WTC11 (cell line): ENCODE results near the gene UCN. TPM values are rescaled to one million over a fixed set of nuclear protein-coding genes. Genes with fewer than 3 reads are reported as not detected.

Experiments used
- ATF2 ChIP-seq: sonication (generic); formaldehyde crosslinking; IDR thresholded peaks from 2 replicates; pipeline ENCODE4 v1.8.1; 2022; ENCODE audit warnings: low read depth, missing genetic modification reagents, borderline replicate concordance
- ATF6 ChIP-seq: sonication (generic); formaldehyde crosslinking; IDR thresholded peaks from 2 replicates; pipeline ENCODE4 v1.8.1; 2023; ENCODE audit warnings: mild to moderate bottlenecking, missing genetic modification reagents
- CBFB ChIP-seq: sonication (generic); formaldehyde crosslinking; IDR thresholded peaks from 2 replicates; pipeline ENCODE4 v1.8.1; 2022; ENCODE audit warnings: mild to moderate bottlenecking, low read depth, missing genetic modification reagents
- CTCF ChIP-seq: fragments of 200-600 bp; IDR thresholded peaks from 2 replicates; pipeline ENCODE4 v1.8.0; 2022; ENCODE audit warnings: antibody characterized with exemption
- E2F5 ChIP-seq: sonication (generic); formaldehyde crosslinking; IDR thresholded peaks from 2 replicates; pipeline ENCODE4 v1.8.1; 2022; ENCODE audit warnings: mild to moderate bottlenecking, moderate library complexity, missing genetic modification reagents
- GABPB1 ChIP-seq: sonication (generic); formaldehyde crosslinking; IDR thresholded peaks from 2 replicates; pipeline ENCODE4 v1.8.1; 2023; ENCODE audit warnings: mild to moderate bottlenecking, missing genetic modification reagents
- HMGXB4 ChIP-seq: sonication (generic); formaldehyde crosslinking; IDR thresholded peaks from 2 replicates; pipeline ENCODE4 v1.8.1; 2023; ENCODE audit warnings: mild to moderate bottlenecking, moderate library complexity, missing genetic modification reagents
- NFE2L1 ChIP-seq: sonication (generic); formaldehyde crosslinking; IDR thresholded peaks from 2 replicates; pipeline ENCODE4 v1.8.1; 2023; ENCODE audit warnings: missing genetic modification reagents
- NFYB ChIP-seq: sonication (generic); formaldehyde crosslinking; conservative IDR thresholded peaks from 2 replicates; pipeline ENCODE4 v1.8.0; 2022; ENCODE audit warnings: low read depth, missing genetic modification reagents
- NR1H2 ChIP-seq: sonication (generic); formaldehyde crosslinking; IDR thresholded peaks from 2 replicates; pipeline ENCODE4 v1.9.0; 2021; ENCODE audit warnings: mild to moderate bottlenecking, moderate library complexity, missing genetic modification reagents
- PRDM15 ChIP-seq: sonication (generic); formaldehyde crosslinking; IDR thresholded peaks from 2 replicates; pipeline ENCODE4 v1.8.0; 2022; ENCODE audit warnings: missing genetic modification reagents
- PRRX2 ChIP-seq: fragments of 250-450 bp; sonication (Bioruptor Pico); IDR thresholded peaks from 2 replicates; pipeline ENCODE4 v1.8.0; 2021; ENCODE audit warnings: mild to moderate bottlenecking
- USF2 ChIP-seq: sonication (generic); formaldehyde crosslinking; IDR thresholded peaks from 2 replicates; pipeline ENCODE4 v1.8.1; 2023; ENCODE audit warnings: mild to moderate bottlenecking, missing genetic modification reagents, moderate library complexity
- ZNF121 ChIP-seq: sonication (generic); formaldehyde crosslinking; IDR thresholded peaks from 2 replicates; pipeline ENCODE4 v1.8.0; 2023; ENCODE audit warnings: missing genetic modification reagents
- ZNF138 ChIP-seq: sonication (generic); formaldehyde crosslinking; conservative IDR thresholded peaks from 2 replicates; pipeline ENCODE4 v1.8.1; 2022; ENCODE audit warnings: mild to moderate bottlenecking, moderate library complexity, missing genetic modification reagents
- ZNF232 ChIP-seq: sonication (generic); formaldehyde crosslinking; IDR thresholded peaks from 2 replicates; pipeline ENCODE4 v1.8.0; 2022; ENCODE audit warnings: mild to moderate bottlenecking, missing genetic modification reagents
- ZNF423 ChIP-seq: fragments of 250-450 bp; sonication (Bioruptor Pico); IDR thresholded peaks from 2 replicates; pipeline ENCODE4 v2.1.2; 2022; ENCODE audit warnings: mild to moderate bottlenecking, moderate library complexity
- ZNF532 ChIP-seq: fragments of 250-450 bp; sonication (Bioruptor Pico); IDR thresholded peaks from 2 replicates; pipeline ENCODE4 v1.9.0; 2021; ENCODE audit warnings: mild to moderate bottlenecking, borderline replicate concordance
- ZNF671 ChIP-seq: fragments of 250-450 bp; sonication (Bioruptor Pico); IDR thresholded peaks from 2 replicates; pipeline ENCODE4 v1.8.0; 2021; ENCODE audit warnings: mild to moderate bottlenecking
- ZSCAN18 ChIP-seq: fragments of 250-450 bp; sonication (Bioruptor Pico); IDR thresholded peaks from 2 replicates; pipeline ENCODE4 v2.1.2; 2022; ENCODE audit warnings: mild to moderate bottlenecking, moderate library complexity
- total RNA-seq: library from RNA; stranded (reverse); gene quantifications from 3 replicates; pipeline ENCODE4 v1.2.3, GENCODE V29; 2021

The UCN gene
- total RNA-seq, 1 experiment from 2014 or later = 0.68 TPM

GRCh38 chr2:27308359-27308881, at the start of gene UCN (continued):
- TF ChIP-seq E2F5 (CRISPR knock-in tag) (0 out of 2 replicates have a peak, but pooled peaks have one; percentile 43), USF2 (CRISPR knock-in tag) (0 out of 2 replicates have a peak, but pooled peaks have one; percentile 5), PRDM15 (no peak), NFE2L1 (CRISPR knock-in tag) (peak; percentile 84), NFYB (CRISPR knock-in tag) (no peak), ATF6 (CRISPR knock-in tag) (no peak), ZNF138 (CRISPR knock-in tag) (no peak), ZNF423 (no peak), CTCF (no peak), ZNF121 (no peak), NR1H2 (CRISPR knock-in tag) (no peak), HMGXB4 (no peak), PRRX2 (no peak), ATF2 (no peak), CBFB (CRISPR knock-in tag) (no peak), ZNF671 (no peak), ZNF232 (CRISPR knock-in tag) (no peak), ZSCAN18 (CRISPR knock-in tag) (no peak), ZNF532 (CRISPR knock-in tag) (no peak), GABPB1 (CRISPR knock-in tag) (no peak)
